GM12864 (cell line): ENCODE data around the gene MBD6.

Source experiments
- DNase-seq: peaks from one replicate; pipeline ENCODE4 v3.0.0-alpha.2; 2011; ENCODE audit warnings: low read depth
- H3K4me3 ChIP-seq: 2 replicates; pipeline ENCODE4 v1.5.1; 2011; ENCODE audit warnings: mild to moderate bottlenecking, low read depth, low read length, control low read depth
- TF ChIP-seq, protein P1 (sequence below): IDR thresholded peaks from 2 replicates; pipeline ENCODE4 v1.5.1; 2011; ENCODE audit warnings: low read depth, mild to moderate bottlenecking, moderate library complexity, low read length, control low read depth, inconsistent platforms; ENCODE audit errors: missing control alignments

Gene MBD6, protein sequence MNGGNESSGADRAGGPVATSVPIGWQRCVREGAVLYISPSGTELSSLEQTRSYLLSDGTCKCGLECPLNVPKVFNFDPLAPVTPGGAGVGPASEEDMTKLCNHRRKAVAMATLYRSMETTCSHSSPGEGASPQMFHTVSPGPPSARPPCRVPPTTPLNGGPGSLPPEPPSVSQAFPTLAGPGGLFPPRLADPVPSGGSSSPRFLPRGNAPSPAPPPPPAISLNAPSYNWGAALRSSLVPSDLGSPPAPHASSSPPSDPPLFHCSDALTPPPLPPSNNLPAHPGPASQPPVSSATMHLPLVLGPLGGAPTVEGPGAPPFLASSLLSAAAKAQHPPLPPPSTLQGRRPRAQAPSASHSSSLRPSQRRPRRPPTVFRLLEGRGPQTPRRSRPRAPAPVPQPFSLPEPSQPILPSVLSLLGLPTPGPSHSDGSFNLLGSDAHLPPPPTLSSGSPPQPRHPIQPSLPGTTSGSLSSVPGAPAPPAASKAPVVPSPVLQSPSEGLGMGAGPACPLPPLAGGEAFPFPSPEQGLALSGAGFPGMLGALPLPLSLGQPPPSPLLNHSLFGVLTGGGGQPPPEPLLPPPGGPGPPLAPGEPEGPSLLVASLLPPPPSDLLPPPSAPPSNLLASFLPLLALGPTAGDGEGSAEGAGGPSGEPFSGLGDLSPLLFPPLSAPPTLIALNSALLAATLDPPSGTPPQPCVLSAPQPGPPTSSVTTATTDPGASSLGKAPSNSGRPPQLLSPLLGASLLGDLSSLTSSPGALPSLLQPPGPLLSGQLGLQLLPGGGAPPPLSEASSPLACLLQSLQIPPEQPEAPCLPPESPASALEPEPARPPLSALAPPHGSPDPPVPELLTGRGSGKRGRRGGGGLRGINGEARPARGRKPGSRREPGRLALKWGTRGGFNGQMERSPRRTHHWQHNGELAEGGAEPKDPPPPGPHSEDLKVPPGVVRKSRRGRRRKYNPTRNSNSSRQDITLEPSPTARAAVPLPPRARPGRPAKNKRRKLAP

GRCh38 chr12:57522011-57522886 lies at the start of gene MBD6:
TSS of gene MBD6 (plus strand) at chr12:57522824. CDS start at chr12:57524304, 1,480 bp downstream.
- peak within 1 kb of the TSS; percentile 91 for H3K4me3 ChIP-seq
- DNase-seq, result peak; percentile 89
- TF ChIP-seq, protein P1, sequence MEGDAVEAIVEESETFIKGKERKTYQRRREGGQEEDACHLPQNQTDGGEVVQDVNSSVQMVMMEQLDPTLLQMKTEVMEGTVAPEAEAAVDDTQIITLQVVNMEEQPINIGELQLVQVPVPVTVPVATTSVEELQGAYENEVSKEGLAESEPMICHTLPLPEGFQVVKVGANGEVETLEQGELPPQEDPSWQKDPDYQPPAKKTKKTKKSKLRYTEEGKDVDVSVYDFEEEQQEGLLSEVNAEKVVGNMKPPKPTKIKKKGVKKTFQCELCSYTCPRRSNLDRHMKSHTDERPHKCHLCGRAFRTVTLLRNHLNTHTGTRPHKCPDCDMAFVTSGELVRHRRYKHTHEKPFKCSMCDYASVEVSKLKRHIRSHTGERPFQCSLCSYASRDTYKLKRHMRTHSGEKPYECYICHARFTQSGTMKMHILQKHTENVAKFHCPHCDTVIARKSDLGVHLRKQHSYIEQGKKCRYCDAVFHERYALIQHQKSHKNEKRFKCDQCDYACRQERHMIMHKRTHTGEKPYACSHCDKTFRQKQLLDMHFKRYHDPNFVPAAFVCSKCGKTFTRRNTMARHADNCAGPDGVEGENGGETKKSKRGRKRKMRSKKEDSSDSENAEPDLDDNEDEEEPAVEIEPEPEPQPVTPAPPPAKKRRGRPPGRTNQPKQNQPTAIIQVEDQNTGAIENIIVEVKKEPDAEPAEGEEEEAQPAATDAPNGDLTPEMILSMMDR, result no peak

GRCh38 chr12:57473392-57473791 lies 49.2 kb upstream of the MBD6 start:
- DNase-seq, result no peak
- H3K4me3 ChIP-seq, result no peak overlapping the region
- TF ChIP-seq, protein P1, result no peak

DNA sequence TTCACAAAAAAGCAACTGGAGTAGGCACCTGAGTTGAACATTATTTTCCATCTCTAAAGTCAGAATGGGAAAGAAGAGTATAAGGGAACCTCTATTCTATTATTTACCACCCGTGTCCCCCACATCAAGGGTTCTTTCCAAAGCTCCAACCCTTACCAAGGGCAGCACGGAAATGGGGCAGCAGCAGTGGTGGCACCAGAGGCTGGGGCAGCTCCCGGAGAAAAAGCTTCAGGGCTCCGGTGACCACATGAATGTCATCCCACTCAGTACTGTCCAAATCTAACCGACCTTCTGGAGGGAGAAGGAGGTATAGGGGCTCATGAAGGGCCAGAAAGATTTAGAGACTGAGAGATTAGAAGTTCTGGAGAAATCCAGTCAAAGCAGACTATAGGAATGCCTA lies 48.7 kb upstream of the MBD6 start:
- no peak overlapping the region for H3K4me3 ChIP-seq
- TF ChIP-seq, protein P1, result no peak
- DNase-seq, result no peak

- no peak for DNase-seq
- H3K4me3 ChIP-seq, result no peak overlapping the region
- TF ChIP-seq, protein P1, result no peak
Observed at GRCh38 chr12:57474430-57474829, 48.2 kb upstream of the MBD6 start.

DNA sequence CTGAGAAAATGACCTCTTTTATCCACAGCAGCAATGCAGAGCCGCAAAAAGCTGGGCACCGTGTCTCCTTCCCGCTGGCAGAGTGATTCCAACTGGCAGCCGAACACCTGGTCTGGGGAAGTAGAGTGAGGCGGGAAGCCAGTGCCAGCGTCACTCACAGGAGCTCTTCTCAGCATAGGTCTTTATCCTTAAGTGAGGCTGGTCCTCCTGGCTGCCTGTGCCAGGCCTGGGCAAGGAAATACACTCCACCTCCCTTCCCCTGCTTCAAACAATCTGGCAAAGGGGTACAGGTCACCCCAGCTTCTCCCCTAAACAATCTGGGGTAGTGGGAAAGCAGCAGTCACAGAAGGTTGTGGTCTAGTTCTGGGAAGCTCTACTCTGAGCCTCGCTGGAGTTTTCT lies 47.8 kb upstream of the MBD6 start:
- TF ChIP-seq, protein P1, result no peak
- no peak for DNase-seq
- no peak overlapping the region for H3K4me3 ChIP-seq
